WTC11 (cell line): Measurements from ENCODE around the gene GRPEL1. TPM values are rescaled to one million over a fixed set of nuclear protein-coding genes. Genes with fewer than 3 reads are reported as not detected.

Experiments used
- ATAC-seq: fragments of 200-7000 bp; cut with Tn5 transposase; 2 replicates; pipeline ENCODE4 v1.10.0; 2021; ENCODE audit warnings: mild to moderate bottlenecking, moderate library complexity
- CTCF ChIA-PET: fragments of 300-600 bp; sonication (Branson Sonifier 250); formaldehyde crosslinking; loops from one replicate; lab custom pipeline; 2021; ENCODE audit warnings: antibody characterized with exemption; lab: Charles Lee
- POLR2A ChIA-PET: fragments of 350-600 bp; sonication (Branson Sonifier 250); formaldehyde crosslinking; loops from one replicate; lab custom pipeline; 2021; ENCODE audit warnings: antibody characterized with exemption; lab: Charles Lee
- DNase-seq: peaks from one replicate; pipeline ENCODE4 v3.0.0; 2021; ENCODE audit warnings: low spot score
- H3K27ac Mint-ChIP-seq: 2 replicates; pipeline ENCODE4 v1.8.0; 2021; ENCODE audit warnings: mixed read lengths
- H3K27me3 Mint-ChIP-seq: 2 replicates; pipeline ENCODE4 v1.8.0; 2021; ENCODE audit warnings: low read depth, mild to moderate bottlenecking, moderate library complexity, mixed read lengths
- H3K36me3 Mint-ChIP-seq: 2 replicates; pipeline ENCODE4 v1.8.0; 2021; ENCODE audit warnings: mixed read lengths
- H3K4me1 Mint-ChIP-seq: 2 replicates; pipeline ENCODE4 v1.8.0; 2022; ENCODE audit warnings: mixed read lengths
- H3K4me3 Mint-ChIP-seq: 2 replicates; pipeline ENCODE4 v1.8.0; 2021; ENCODE audit warnings: mild to moderate bottlenecking, moderate library complexity, mixed read lengths
- H3K9me3 Mint-ChIP-seq: 2 replicates; pipeline ENCODE4 v1.8.0; 2021; ENCODE audit warnings: mixed read lengths
- ELF4 ChIP-seq: sonication (generic); formaldehyde crosslinking; IDR thresholded peaks from 2 replicates; pipeline ENCODE4 v1.8.1; 2022; ENCODE audit warnings: low read depth, mild to moderate bottlenecking, moderate library complexity, missing genetic modification reagents
- FOXJ3 ChIP-seq: sonication (generic); formaldehyde crosslinking; IDR thresholded peaks from 2 replicates; pipeline ENCODE4 v1.9.0; 2021; ENCODE audit warnings: missing genetic modification reagents, mild to moderate bottlenecking, borderline replicate concordance
- GABPB1 ChIP-seq: sonication (generic); formaldehyde crosslinking; IDR thresholded peaks from 2 replicates; pipeline ENCODE4 v1.8.1; 2023; ENCODE audit warnings: mild to moderate bottlenecking, missing genetic modification reagents
- NR1H2 ChIP-seq: sonication (generic); formaldehyde crosslinking; IDR thresholded peaks from 2 replicates; pipeline ENCODE4 v1.9.0; 2021; ENCODE audit warnings: mild to moderate bottlenecking, moderate library complexity, missing genetic modification reagents
- RORB ChIP-seq: fragments of 250-450 bp; sonication (Bioruptor Pico); IDR thresholded peaks from 2 replicates; pipeline ENCODE4 v1.9.0; 2021; ENCODE audit warnings: mild to moderate bottlenecking
- SMAD3 ChIP-seq: sonication (generic); formaldehyde crosslinking; IDR thresholded peaks from 2 replicates; pipeline ENCODE4 v1.8.0; 2022; ENCODE audit warnings: missing genetic modification reagents, mild to moderate bottlenecking, borderline replicate concordance
- TP53 ChIP-seq: sonication (generic); formaldehyde crosslinking; IDR thresholded peaks from 2 replicates; pipeline ENCODE4 v1.8.1; 2023; ENCODE audit warnings: mild to moderate bottlenecking, missing genetic modification reagents
- ZNF232 ChIP-seq: sonication (generic); formaldehyde crosslinking; IDR thresholded peaks from 2 replicates; pipeline ENCODE4 v1.8.0; 2022; ENCODE audit warnings: mild to moderate bottlenecking, missing genetic modification reagents
- ZNF416 ChIP-seq: fragments of 250-450 bp; sonication (Bioruptor Pico); IDR thresholded peaks from 2 replicates; pipeline ENCODE4 v1.9.0; 2021; ENCODE audit warnings: mild to moderate bottlenecking, inconsistent platforms
- total RNA-seq: library from RNA; stranded (reverse); gene quantifications from 3 replicates; pipeline ENCODE4 v1.2.3, GENCODE V29; 2021
- TF ChIP-seq, protein P1 (sequence below): fragments of 200-600 bp; IDR thresholded peaks from 2 replicates; pipeline ENCODE4 v1.8.0; 2022; ENCODE audit warnings: antibody characterized with exemption
- TF ChIP-seq, protein P2 (sequence below): fragments of 250-450 bp; sonication (Bioruptor Pico); IDR thresholded peaks from 2 replicates; pipeline ENCODE4 v2.1.2; 2022; ENCODE audit warnings: mild to moderate bottlenecking, moderate library complexity
- TF ChIP-seq, protein P3 (sequence below): sonication (generic); formaldehyde crosslinking; conservative IDR thresholded peaks from 2 replicates; pipeline ENCODE4 v1.8.1; 2022; ENCODE audit warnings: mild to moderate bottlenecking, missing genetic modification reagents
- TF ChIP-seq, protein P4 (sequence below): sonication (generic); formaldehyde crosslinking; IDR thresholded peaks from 2 replicates; pipeline ENCODE4 v1.8.1; 2022; ENCODE audit warnings: mild to moderate bottlenecking, moderate library complexity, missing genetic modification reagents
- TF ChIP-seq, protein P5 (sequence below): sonication (generic); formaldehyde crosslinking; IDR thresholded peaks from 2 replicates; pipeline ENCODE4 v1.8.0; 2023; ENCODE audit warnings: missing genetic modification reagents, mild to moderate bottlenecking, borderline replicate concordance
- TF ChIP-seq, protein P6 (sequence below): fragments of 250-450 bp; sonication (Bioruptor Pico); IDR thresholded peaks from 2 replicates; pipeline ENCODE4 v1.9.0; 2021; ENCODE audit warnings: mild to moderate bottlenecking, borderline replicate concordance
- TF ChIP-seq, protein P7 (sequence below): sonication (generic); formaldehyde crosslinking; IDR thresholded peaks from 2 replicates; pipeline ENCODE4 v1.8.0; 2022; ENCODE audit warnings: mild to moderate bottlenecking, missing genetic modification reagents

Gene GRPEL1
- total RNA-seq, 1 experiment from 2014 or later = 50.0 TPM

DNA sequence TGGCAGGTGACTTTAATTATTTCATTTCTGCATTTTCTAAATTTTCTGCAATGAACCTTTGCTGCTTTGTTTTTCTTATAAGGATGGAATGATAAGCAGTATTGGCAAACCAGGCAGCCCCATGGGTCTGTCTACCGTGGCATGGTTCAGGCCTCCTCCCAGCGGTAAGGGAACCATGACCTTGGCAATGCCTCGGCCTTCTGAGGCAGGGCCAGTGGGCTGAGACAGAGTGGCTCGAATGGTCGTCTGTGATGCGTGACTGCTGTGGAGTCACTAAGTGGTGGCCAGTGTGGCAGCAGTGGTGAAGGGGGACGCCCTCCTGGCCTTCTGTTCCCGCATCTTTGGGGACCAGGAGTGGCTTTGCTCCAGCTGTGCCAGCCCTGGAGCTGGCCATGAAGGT, 43.6 kb upstream of the GRPEL1 start:
- Mint-ChIP-seq H3K4me1 (no peaks in the 10 kb centered on the region), H3K27me3 (no peaks in the 10 kb centered on the region; the same call in 1 of the 2 replicates), H3K27ac (no peak overlapping the region), H3K4me3 (no peak overlapping the region), H3K9me3 (peaks cover 7% of the 10 kb centered on the region), H3K36me3 (no peaks in the 10 kb centered on the region)
- ChIA-PET POLR2A (no interaction called here), CTCF (no interaction called here)
- DNase-seq (no peak), ATAC-seq (no peak)
- TF ChIP-seq ZNF232 (CRISPR knock-in tag) = no peak
- TF ChIP-seq, protein P1, sequence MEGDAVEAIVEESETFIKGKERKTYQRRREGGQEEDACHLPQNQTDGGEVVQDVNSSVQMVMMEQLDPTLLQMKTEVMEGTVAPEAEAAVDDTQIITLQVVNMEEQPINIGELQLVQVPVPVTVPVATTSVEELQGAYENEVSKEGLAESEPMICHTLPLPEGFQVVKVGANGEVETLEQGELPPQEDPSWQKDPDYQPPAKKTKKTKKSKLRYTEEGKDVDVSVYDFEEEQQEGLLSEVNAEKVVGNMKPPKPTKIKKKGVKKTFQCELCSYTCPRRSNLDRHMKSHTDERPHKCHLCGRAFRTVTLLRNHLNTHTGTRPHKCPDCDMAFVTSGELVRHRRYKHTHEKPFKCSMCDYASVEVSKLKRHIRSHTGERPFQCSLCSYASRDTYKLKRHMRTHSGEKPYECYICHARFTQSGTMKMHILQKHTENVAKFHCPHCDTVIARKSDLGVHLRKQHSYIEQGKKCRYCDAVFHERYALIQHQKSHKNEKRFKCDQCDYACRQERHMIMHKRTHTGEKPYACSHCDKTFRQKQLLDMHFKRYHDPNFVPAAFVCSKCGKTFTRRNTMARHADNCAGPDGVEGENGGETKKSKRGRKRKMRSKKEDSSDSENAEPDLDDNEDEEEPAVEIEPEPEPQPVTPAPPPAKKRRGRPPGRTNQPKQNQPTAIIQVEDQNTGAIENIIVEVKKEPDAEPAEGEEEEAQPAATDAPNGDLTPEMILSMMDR = no peak
- no peak for TF ChIP-seq NR1H2 (CRISPR knock-in tag)
- no peak for TF ChIP-seq FOXJ3 (CRISPR knock-in tag)
- TF ChIP-seq, protein P2, sequence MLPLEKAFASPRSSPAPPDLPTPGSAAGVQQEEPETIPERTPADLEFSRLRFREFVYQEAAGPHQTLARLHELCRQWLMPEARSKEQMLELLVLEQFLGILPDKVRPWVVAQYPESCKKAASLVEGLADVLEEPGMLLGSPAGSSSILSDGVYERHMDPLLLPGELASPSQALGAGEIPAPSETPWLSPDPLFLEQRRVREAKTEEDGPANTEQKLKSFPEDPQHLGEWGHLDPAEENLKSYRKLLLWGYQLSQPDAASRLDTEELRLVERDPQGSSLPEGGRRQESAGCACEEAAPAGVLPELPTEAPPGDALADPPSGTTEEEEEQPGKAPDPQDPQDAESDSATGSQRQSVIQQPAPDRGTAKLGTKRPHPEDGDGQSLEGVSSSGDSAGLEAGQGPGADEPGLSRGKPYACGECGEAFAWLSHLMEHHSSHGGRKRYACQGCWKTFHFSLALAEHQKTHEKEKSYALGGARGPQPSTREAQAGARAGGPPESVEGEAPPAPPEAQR = no peak
- TF ChIP-seq, protein P3, sequence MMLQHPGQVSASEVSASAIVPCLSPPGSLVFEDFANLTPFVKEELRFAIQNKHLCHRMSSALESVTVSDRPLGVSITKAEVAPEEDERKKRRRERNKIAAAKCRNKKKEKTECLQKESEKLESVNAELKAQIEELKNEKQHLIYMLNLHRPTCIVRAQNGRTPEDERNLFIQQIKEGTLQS (CRISPR knock-in tag) = no peak
- TF ChIP-seq GABPB1 (CRISPR knock-in tag) = no peak
- TF ChIP-seq TP53 (CRISPR knock-in tag) = no peak

DNA sequence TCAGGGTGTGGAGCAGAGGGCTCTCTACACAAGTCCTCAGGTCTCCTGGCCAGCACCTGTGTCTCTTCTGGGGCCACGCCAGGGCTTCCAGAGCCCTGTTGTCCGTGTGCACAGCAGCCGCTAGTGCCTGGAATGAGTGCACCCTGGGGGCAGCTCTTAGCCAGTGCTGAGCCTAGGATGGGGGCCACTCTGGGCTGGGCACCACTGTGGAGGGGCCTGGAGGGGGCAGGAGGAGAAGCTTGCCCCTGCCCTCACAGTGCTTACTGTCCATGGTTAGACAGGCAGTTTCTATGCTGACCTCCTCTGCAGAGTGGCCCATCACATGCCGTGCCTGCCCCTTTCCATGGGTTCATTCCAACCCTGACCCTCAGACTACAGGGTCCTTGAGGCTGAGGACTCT, 42.7 kb upstream of the GRPEL1 start:
- Mint-ChIP-seq H3K36me3 (no peaks in the 10 kb centered on the region), H3K27ac (no peak overlapping the region), H3K9me3 (peaks cover 7% of the 10 kb centered on the region), H3K27me3 (peaks cover 2% of the 10 kb centered on the region; the same call in 1 of the 2 replicates), H3K4me3 (no peak overlapping the region), H3K4me1 (no peaks in the 10 kb centered on the region)
- ATAC-seq = no peak
- ChIA-PET CTCF (no interaction called here), POLR2A (no interaction called here)
- no peak for DNase-seq
- no peak for TF ChIP-seq RORB (CRISPR knock-in tag)
- TF ChIP-seq ZNF232 (CRISPR knock-in tag) = no peak
- TF ChIP-seq, protein P4, sequence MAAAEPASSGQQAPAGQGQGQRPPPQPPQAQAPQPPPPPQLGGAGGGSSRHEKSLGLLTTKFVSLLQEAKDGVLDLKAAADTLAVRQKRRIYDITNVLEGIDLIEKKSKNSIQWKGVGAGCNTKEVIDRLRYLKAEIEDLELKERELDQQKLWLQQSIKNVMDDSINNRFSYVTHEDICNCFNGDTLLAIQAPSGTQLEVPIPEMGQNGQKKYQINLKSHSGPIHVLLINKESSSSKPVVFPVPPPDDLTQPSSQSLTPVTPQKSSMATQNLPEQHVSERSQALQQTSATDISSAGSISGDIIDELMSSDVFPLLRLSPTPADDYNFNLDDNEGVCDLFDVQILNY (CRISPR knock-in tag) = no peak
- TF ChIP-seq, protein P5, sequence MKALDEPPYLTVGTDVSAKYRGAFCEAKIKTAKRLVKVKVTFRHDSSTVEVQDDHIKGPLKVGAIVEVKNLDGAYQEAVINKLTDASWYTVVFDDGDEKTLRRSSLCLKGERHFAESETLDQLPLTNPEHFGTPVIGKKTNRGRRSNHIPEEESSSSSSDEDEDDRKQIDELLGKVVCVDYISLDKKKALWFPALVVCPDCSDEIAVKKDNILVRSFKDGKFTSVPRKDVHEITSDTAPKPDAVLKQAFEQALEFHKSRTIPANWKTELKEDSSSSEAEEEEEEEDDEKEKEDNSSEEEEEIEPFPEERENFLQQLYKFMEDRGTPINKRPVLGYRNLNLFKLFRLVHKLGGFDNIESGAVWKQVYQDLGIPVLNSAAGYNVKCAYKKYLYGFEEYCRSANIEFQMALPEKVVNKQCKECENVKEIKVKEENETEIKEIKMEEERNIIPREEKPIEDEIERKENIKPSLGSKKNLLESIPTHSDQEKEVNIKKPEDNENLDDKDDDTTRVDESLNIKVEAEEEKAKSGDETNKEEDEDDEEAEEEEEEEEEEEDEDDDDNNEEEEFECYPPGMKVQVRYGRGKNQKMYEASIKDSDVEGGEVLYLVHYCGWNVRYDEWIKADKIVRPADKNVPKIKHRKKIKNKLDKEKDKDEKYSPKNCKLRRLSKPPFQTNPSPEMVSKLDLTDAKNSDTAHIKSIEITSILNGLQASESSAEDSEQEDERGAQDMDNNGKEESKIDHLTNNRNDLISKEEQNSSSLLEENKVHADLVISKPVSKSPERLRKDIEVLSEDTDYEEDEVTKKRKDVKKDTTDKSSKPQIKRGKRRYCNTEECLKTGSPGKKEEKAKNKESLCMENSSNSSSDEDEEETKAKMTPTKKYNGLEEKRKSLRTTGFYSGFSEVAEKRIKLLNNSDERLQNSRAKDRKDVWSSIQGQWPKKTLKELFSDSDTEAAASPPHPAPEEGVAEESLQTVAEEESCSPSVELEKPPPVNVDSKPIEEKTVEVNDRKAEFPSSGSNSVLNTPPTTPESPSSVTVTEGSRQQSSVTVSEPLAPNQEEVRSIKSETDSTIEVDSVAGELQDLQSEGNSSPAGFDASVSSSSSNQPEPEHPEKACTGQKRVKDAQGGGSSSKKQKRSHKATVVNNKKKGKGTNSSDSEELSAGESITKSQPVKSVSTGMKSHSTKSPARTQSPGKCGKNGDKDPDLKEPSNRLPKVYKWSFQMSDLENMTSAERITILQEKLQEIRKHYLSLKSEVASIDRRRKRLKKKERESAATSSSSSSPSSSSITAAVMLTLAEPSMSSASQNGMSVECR (CRISPR knock-in tag) = no peak
- no peak for TF ChIP-seq ZNF416 (CRISPR knock-in tag)

DNA sequence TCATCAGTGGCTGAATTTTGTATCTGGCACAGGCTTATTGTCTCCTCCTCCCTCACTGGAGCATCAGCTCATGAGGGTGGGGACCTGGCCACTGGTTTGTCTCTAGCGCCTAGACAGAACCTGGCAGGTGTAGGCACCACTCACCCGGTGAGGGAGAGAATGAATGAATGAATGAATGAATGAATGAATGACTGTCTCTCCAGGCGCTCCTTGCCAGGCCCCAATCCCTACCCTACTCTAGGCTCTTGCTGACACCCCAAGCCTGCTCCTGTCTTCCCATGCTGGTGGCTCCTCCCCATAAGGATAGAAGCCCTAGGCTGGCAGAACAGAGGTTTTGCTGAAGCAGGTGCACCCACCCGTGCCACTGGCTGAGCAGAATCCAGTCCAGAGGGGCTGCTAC, 41.3 kb upstream of the GRPEL1 start:
- ATAC-seq (no peak), DNase-seq (no peak)
- H3K4me1 Mint-ChIP-seq = no peaks in the 10 kb centered on the region
- ChIA-PET POLR2A (no interaction called here), CTCF (interaction anchor here (1.0 kb wide), 1 partner anchor 48 kb away, joined by 3 read pairs; no protein-coding TSS in a partner anchor)
- H3K4me3 Mint-ChIP-seq = no peak overlapping the region
- peaks cover 7% of the 10 kb centered on the region for H3K9me3 Mint-ChIP-seq
- no peaks in the 10 kb centered on the region for H3K36me3 Mint-ChIP-seq
- H3K27ac Mint-ChIP-seq = no peak overlapping the region
- peaks cover 15% of the 10 kb centered on the region for H3K27me3 Mint-ChIP-seq
- TF ChIP-seq ELF4 (no peak), SMAD3 (CRISPR knock-in tag) (no peak)
- TF ChIP-seq, protein P6, sequence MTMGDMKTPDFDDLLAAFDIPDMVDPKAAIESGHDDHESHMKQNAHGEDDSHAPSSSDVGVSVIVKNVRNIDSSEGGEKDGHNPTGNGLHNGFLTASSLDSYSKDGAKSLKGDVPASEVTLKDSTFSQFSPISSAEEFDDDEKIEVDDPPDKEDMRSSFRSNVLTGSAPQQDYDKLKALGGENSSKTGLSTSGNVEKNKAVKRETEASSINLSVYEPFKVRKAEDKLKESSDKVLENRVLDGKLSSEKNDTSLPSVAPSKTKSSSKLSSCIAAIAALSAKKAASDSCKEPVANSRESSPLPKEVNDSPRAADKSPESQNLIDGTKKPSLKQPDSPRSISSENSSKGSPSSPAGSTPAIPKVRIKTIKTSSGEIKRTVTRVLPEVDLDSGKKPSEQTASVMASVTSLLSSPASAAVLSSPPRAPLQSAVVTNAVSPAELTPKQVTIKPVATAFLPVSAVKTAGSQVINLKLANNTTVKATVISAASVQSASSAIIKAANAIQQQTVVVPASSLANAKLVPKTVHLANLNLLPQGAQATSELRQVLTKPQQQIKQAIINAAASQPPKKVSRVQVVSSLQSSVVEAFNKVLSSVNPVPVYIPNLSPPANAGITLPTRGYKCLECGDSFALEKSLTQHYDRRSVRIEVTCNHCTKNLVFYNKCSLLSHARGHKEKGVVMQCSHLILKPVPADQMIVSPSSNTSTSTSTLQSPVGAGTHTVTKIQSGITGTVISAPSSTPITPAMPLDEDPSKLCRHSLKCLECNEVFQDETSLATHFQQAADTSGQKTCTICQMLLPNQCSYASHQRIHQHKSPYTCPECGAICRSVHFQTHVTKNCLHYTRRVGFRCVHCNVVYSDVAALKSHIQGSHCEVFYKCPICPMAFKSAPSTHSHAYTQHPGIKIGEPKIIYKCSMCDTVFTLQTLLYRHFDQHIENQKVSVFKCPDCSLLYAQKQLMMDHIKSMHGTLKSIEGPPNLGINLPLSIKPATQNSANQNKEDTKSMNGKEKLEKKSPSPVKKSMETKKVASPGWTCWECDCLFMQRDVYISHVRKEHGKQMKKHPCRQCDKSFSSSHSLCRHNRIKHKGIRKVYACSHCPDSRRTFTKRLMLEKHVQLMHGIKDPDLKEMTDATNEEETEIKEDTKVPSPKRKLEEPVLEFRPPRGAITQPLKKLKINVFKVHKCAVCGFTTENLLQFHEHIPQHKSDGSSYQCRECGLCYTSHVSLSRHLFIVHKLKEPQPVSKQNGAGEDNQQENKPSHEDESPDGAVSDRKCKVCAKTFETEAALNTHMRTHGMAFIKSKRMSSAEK (CRISPR knock-in tag) = no peak
- TF ChIP-seq, protein P7, sequence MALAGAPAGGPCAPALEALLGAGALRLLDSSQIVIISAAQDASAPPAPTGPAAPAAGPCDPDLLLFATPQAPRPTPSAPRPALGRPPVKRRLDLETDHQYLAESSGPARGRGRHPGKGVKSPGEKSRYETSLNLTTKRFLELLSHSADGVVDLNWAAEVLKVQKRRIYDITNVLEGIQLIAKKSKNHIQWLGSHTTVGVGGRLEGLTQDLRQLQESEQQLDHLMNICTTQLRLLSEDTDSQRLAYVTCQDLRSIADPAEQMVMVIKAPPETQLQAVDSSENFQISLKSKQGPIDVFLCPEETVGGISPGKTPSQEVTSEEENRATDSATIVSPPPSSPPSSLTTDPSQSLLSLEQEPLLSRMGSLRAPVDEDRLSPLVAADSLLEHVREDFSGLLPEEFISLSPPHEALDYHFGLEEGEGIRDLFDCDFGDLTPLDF (CRISPR knock-in tag) = no peak
